Muscle of leg (tissue), 11 donors: ENCODE data around the gene EYS. TPM values are rescaled to one million over a fixed set of nuclear protein-coding genes. Genes with fewer than 3 reads are reported as not detected.

ENCODE experiments used
- DNase-seq: peaks from one replicate; pipeline ENCODE4 v3.0.0; 2013
- H3K27ac ChIP-seq: one replicate; pipeline ENCODE4 v1.5.1; 2013; ENCODE audit warnings: mild to moderate bottlenecking, low read length, control low read depth
- H3K27me3 ChIP-seq: one replicate; pipeline ENCODE4 v1.6.1; 2013; ENCODE audit warnings: low read length; ENCODE audit not compliant: control insufficient read depth, insufficient read depth
- H3K36me3 ChIP-seq: one replicate; pipeline ENCODE4 v1.6.1; 2013; ENCODE audit warnings: low read length; ENCODE audit not compliant: control insufficient read depth, insufficient read depth
- H3K4me1 ChIP-seq: one replicate; pipeline ENCODE4 v1.6.1; 2013; ENCODE audit warnings: low read length; ENCODE audit not compliant: control insufficient read depth, insufficient read depth
- H3K4me3 ChIP-seq: one replicate; pipeline ENCODE4 v1.5.1; 2013; ENCODE audit warnings: low read length, control low read depth
- H3K9me3 ChIP-seq: replicated peaks from 2 replicates; pipeline ENCODE4 v1.6.1; 2013; ENCODE audit warnings: low read depth, low read length; ENCODE audit not compliant: control insufficient read depth
- WGBS: methylation state at CpG from one replicate; pipeline ENCODE4 v1.1.5; 2013; ENCODE audit warnings: missing lambda C conversion rate; ENCODE audit not compliant: insufficient coverage; 5-methylcytosine and 5-hydroxymethylcytosine counted together
- polyA plus RNA-seq, 8 donors: library from polyadenylated mRNA; unstranded; fragments of 120-200 nt; gene quantifications; one replicate each; pipeline versions ENCODE4 v1.2.1 to v1.2.3, GENCODE V29; 2013; ENCODE audit warnings: inconsistent platforms in 1 of 8, low replicate concordance in 1 of 8; ENCODE audit not compliant: insufficient read length in 8 of 8, insufficient read depth in 1 of 8
- total RNA-seq: library from RNA; stranded (reverse); fragments of 120-200 nt; gene quantifications from one replicate; pipeline ENCODE4 v1.2.4, GENCODE V29; 2013

The EYS gene
- total and polyA plus RNA-seq, 9 donors, result 0.24 to 1.1 (median 0.66) TPM

DNA sequence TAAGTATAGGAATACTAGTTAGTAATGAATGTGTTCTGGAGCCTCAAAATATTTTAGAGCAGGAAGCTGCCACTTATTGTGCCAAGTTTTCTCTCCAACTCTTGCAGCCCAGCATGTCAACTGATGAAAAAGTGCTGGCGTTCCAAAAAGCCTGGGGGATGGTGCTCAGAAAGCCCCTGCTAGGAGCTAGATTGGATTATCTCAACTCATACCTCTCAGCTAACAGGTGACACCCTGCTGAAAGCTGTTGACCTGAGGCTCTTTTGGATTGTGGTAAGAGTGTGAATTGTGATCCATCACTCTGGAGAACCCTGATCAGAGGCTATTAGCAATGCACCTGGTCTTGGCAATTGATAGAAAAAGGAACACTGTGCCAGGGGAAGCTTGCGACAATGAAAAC, 580.4 kb downstream of the EYS start:
- no peak for DNase-seq
- Histone ChIP-seq H3K4me1 (no peaks in the 10 kb centered on the region), H3K4me3 (no peak overlapping the region), H3K27ac (no peak overlapping the region), H3K27me3 (no peaks in the 10 kb centered on the region), H3K36me3 (no peaks in the 10 kb centered on the region), H3K9me3 (no peaks in the 10 kb centered on the region)
- no CpG with 5 or more reads among the region's 2 CpGs for WGBS

DNA sequence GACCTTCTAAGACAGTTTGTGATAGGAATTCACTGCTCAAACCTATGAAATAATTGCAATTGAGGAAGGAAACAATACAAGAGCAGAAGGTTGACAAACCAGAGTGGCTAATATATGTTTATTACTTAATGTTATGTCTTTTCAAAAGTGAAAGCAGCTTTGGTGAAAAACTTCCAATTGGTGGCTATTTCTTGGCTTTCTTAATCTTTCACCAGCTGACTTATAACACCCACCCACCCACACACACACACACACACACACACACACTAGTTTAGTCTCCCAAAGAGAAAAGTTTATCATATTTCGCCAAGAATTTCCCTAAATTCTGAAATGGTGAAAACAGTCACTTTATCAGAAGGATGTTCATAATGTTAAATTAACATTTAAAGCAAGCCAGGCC, 583.5 kb downstream of the EYS start:
- peak; percentile 22 for DNase-seq
- H3K9me3 ChIP-seq, result no peaks in the 10 kb centered on the region
- H3K4me1 ChIP-seq, result no peaks in the 10 kb centered on the region
- no peak overlapping the region for H3K27ac ChIP-seq
- no peaks in the 10 kb centered on the region for H3K27me3 ChIP-seq
- no peaks in the 10 kb centered on the region for H3K36me3 ChIP-seq
- no peak overlapping the region for H3K4me3 ChIP-seq
- no CpG with 5 or more reads among the region's 1 CpG for WGBS

DNA sequence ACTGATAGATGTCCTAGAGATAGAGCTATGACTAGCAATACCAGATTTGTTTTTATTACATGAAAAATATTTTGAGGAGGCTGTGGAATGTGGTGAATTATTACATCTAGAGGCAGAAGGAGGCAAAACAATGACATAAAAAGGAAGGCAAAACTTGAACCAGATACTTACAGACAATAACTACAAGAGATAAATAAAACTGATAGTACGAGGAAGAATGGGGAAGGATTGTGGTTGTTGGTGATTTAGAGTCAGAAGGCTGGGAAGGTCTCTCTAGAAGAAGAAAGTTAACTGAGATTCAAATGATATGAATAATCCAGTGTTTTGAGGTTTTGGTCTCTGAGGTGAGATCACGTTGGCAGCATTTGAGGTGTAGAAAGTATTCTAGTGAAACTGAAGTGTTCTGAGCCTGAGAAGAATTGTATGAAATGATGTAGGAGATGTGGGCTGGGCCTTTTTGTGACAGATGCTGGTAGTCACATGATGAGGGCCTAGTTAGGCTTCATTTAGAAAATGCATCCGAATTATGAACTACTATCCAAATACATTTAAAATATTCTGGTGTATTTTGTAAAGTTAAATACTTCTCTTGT, 589.1 kb downstream of the EYS start:
- H3K9me3 ChIP-seq, result no peaks in the 10 kb centered on the region
- H3K27ac ChIP-seq, result no peak overlapping the region
- WGBS, result 78% methylated on average over 1 of the region's 3 CpGs
- no peak for DNase-seq
- no peak overlapping the region for H3K4me3 ChIP-seq
- H3K36me3 ChIP-seq, result no peaks in the 10 kb centered on the region
- no peaks in the 10 kb centered on the region for H3K4me1 ChIP-seq
- no peaks in the 10 kb centered on the region for H3K27me3 ChIP-seq

GRCh38 chr6:65116326-65116725, 590.7 kb downstream of the EYS start:
- no peaks in the 10 kb centered on the region for H3K9me3 ChIP-seq
- no peak overlapping the region for H3K4me3 ChIP-seq
- no peaks in the 10 kb centered on the region for H3K4me1 ChIP-seq
- H3K27me3 ChIP-seq, result no peaks in the 10 kb centered on the region
- no peak for DNase-seq
- WGBS, result no CpG with 5 or more reads among the region's 1 CpG
- H3K36me3 ChIP-seq, result no peaks in the 10 kb centered on the region
- no peak overlapping the region for H3K27ac ChIP-seq

DNA sequence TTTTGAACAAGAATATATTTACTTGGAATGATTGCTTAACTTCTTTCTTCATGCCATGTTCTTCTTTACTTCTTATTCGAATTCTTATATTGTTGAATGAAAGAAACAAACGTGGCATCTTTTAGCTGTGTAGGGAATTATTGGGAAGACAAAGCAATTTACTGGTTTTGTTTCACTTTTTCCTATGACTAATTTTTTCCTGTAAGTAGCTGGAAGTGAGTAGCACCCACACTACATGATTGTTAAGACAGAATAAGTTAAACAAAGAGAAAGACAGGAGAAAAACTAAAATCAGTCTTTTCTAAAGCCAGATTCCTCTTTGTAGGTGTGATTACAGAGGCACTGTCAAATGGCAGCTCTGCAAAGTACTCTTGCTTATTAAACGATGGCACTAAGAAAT, 593.4 kb downstream of the EYS start:
- Histone ChIP-seq H3K27ac (no peak overlapping the region), H3K27me3 (no peaks in the 10 kb centered on the region), H3K36me3 (no peaks in the 10 kb centered on the region), H3K4me3 (no peak overlapping the region), H3K9me3 (no peaks in the 10 kb centered on the region), H3K4me1 (no peaks in the 10 kb centered on the region)
- WGBS, result no CpG with 5 or more reads among the region's 3 CpGs
- peak; percentile 21 for DNase-seq

DNA sequence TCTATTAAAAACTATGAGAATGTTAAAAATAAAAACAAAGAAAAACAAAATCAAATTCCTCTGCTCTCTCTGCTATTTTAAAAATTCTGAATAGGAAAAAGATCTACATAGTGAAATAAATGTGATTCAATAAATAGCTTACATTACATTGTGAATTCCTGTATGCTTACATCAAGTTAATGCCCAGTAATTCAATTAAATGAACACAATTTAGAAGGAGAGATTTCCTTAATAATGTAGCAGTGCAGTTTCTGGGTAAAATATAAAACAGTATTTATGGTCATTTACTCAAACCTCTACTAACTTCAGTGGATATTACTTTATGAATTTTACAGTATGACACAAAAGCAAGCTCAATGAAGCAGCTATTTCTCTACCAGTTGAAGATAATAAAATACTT, 594.6 kb downstream of the EYS start:
- DNase-seq, result no peak
- H3K4me3 ChIP-seq, result no peak overlapping the region
- no peaks in the 10 kb centered on the region for H3K36me3 ChIP-seq
- H3K27me3 ChIP-seq, result no peaks in the 10 kb centered on the region
- no peaks in the 10 kb centered on the region for H3K9me3 ChIP-seq
- no peaks in the 10 kb centered on the region for H3K4me1 ChIP-seq
- H3K27ac ChIP-seq, result no peak overlapping the region

DNA sequence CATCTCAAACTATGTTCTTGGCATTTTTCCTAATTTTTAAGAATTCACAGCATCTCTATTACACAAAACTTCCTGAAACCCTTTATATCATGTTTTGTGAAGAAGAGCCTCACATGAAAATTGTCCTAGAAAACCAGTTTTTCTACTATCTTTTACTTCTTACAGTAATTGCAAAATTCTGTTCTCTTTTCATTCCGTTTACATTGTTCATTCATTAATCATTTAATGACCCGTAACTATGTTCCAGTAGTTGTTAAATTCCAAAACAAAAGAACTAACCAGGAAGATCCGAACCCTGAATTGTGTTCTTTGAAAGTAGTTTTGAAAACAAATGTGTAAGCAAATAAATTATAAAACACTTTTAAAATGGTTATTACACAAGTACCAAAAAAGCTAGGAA, 597.0 kb downstream of the EYS start:
- no peak overlapping the region for H3K4me3 ChIP-seq
- H3K36me3 ChIP-seq, result no peaks in the 10 kb centered on the region
- H3K27me3 ChIP-seq, result no peaks in the 10 kb centered on the region
- no peak overlapping the region for H3K27ac ChIP-seq
- H3K4me1 ChIP-seq, result no peaks in the 10 kb centered on the region
- H3K9me3 ChIP-seq, result no peaks in the 10 kb centered on the region
- no peak for DNase-seq
- no CpG with 5 or more reads among the region's 3 CpGs for WGBS

DNA sequence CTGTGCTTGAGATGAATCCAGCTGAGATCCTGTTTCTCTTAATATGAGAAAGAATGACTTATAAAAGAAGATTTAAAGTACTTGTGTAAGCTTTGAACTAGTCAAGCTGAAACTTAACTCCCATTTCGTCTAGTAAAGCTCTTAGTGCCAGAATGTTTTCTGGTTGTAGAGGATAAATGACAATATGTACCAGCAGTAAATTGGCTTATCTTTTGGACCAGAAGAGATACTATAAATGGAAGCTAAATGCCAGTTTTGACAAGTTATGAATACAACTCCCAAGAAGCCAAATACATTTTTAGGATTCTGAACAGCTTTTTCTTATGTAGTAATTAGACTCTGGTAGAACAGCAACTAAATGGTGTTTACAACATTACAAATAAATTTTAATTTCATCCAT, 608.7 kb downstream of the EYS start:
- no peaks in the 10 kb centered on the region for H3K9me3 ChIP-seq
- H3K27ac ChIP-seq, result no peak overlapping the region
- WGBS, result no CpG with 5 or more reads among the region's 1 CpG
- no peaks in the 10 kb centered on the region for H3K4me1 ChIP-seq
- no peaks in the 10 kb centered on the region for H3K27me3 ChIP-seq
- H3K36me3 ChIP-seq, result no peaks in the 10 kb centered on the region
- no peak overlapping the region for H3K4me3 ChIP-seq
- no peak for DNase-seq

DNA sequence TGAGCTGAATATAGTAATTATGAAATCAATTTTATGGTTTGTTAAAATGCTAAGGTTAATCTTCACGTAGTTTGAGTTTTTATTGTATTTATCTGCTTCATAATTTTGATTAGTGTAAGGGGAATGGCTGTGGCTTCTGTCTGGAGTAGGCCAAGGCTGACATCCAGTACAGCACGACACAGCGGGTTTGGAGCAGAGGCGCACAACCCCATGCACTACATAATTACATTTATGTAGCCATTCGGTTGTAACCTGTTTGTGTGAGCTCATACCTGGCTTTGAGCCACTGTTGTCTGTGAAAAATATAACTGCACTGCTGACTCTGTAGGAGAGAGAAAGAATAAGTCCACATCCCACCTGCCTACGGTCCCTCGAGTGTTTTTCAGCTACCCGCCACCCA, 615.5 kb downstream of the EYS start:
- Histone ChIP-seq H3K27ac (no peak overlapping the region), H3K4me1 (no peaks in the 10 kb centered on the region), H3K36me3 (no peaks in the 10 kb centered on the region), H3K4me3 (no peak overlapping the region), H3K9me3 (peaks cover 10% of the 10 kb centered on the region), H3K27me3 (no peaks in the 10 kb centered on the region)
- no CpG with 5 or more reads among the region's 8 CpGs for WGBS
- no peak for DNase-seq

DNA sequence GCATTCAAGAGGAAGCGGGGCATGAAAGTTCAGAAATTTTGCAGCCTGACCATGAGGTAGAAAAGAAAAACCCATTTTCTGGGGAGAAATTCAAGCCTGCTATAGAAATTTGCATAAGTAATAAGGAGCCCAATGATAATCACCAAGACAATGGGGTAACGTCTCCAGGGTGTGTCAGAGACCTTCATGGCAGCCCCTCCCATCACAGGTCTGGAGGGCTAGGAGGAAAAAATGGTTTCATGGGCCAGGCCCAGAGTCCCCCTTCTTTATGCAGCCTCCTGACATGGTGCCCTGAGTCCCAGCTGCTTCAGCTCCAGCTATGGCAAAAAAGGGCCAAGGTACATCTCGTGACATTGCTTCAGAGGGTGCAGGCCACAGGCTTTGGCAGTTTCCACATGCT, 618.5 kb downstream of the EYS start:
- 75% methylated on average over 1 of the region's 3 CpGs for whole genome bisulfite sequencing

DNA sequence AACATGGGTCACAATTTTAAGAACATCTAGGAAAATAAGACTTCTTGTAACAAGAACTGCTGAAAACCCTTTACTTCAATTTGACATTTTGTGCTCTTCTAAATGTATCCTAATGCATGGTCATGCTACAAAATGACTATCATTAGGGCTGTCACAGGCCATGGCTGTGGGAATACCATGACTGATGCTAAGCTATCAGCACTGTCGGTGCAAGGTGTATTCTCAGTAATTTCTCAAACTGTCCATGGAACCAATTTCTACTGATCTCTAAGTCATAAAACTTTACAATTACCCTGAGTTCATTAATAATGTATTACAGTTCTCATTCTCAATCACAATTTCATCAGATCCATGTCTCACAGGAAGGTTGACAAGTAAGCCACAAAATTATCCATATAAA, 625.3 kb downstream of the EYS start:
- 100% methylated on average over 1 of the region's 1 CpG for WGBS
- DNase-seq, result no peak
- Histone ChIP-seq H3K27ac (no peak overlapping the region), H3K9me3 (no peaks in the 10 kb centered on the region), H3K27me3 (no peaks in the 10 kb centered on the region), H3K4me3 (no peak overlapping the region), H3K36me3 (no peaks in the 10 kb centered on the region), H3K4me1 (no peaks in the 10 kb centered on the region)

More for the DNA sequence above, 618.5 kb downstream of the EYS start:
- H3K9me3 ChIP-seq, result peaks cover 10% of the 10 kb centered on the region
- H3K4me1 ChIP-seq, result no peaks in the 10 kb centered on the region
- DNase-seq, result no peak
- no peaks in the 10 kb centered on the region for H3K36me3 ChIP-seq
- H3K27ac ChIP-seq, result no peak overlapping the region
- H3K27me3 ChIP-seq, result no peaks in the 10 kb centered on the region
- no peak overlapping the region for H3K4me3 ChIP-seq
